Uterus (tissue), 2 donors: ENCODE measurements around the gene CDH13.

Experiments
- CTCF ChIP-seq, 4 experiments: fragments of 200-600 bp in 2 of 4; fragments of 450-650 bp in 2 of 4; sonication (generic) in 2 of 4; IDR thresholded peaks; one replicate each; pipeline ENCODE4 v1.5.1; 2016 to 2019; ENCODE audit warnings: antibody characterized with exemption in 4 of 4, mild to moderate bottlenecking in 2 of 4, moderate library complexity in 1 of 4
- POLR2A ChIP-seq, 2 donors: fragments of 450-650 bp; IDR thresholded peaks; one replicate each; pipeline ENCODE4 v1.6.1; 2016; ENCODE audit warnings: antibody characterized with exemption in 2 of 2, mild to moderate bottlenecking in 1 of 2, moderate library complexity in 1 of 2

DNA sequence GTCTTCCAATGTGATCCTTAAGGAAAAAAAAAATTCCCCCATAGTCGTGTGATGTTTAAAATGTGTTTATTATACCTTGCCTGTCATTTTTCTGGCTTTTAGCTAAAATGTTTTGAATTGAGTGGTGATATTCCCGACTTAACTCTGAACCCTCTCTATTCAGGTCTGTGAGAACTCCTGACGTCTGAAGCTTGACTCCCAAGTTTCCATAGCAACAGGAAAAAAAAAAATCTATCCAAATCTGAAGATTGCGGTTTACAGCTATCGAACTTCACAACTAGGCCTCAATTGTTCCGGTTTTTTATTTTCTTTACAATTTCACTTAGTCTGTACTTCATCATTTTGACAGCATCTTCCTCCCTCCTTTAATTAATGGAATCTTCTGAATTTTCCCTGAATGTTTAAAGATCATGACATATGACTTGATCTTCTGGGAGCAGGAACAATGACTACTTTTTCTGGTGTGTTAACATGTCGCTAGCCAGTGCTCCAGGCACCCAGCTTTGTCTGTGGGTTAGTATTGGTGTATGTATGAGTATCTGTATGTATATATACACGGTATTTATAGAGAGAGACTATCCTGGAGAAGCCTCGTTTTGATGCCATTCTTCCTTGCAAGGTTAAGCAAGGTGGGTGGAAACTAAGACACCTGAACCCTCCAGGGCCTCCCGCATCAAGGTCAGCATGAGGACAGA, 1168.2 kb downstream of the CDH13 start:
- TF ChIP-seq POLR2A (IDR thresholded peaks at IDR 0.05) (no peak), CTCF (IDR thresholded peaks at IDR 0.05) (no peak)
